Epidermal melanocyte (primary cell): ENCODE measurements around the gene BIRC2.
"Not testable (repeated sequence)": the region's sequence is repeated elsewhere in the genome, so short reads cannot be mapped to it uniquely, and the experiment has no call there.

Experiments
- DNase-seq: peaks from one replicate; pipeline ENCODE4 v3.0.0; 2011; ENCODE audit warnings: low spot score; ENCODE audit not compliant: insufficient read length

The BIRC2 gene

DNA sequence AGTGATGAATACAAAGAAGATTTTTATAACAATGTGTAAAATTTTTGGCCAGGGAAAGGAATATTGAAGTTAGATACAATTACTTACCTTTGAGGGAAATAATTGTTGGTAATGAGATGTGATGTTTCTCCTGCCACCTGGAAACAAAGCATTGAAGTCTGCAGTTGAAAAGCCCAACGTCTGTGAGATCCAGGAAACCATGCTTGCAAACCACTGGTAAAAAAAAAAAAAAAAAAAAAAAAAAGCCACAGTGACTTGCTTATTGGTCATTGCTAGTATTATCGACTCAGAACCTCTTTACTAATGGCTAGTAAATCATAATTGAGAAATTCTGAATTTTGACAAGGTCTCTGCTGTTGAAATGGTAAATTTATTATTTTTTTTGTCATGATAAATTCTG, 24.5 kb upstream of the BIRC2 start:
- no peak for DNase-seq

GRCh38 chr11:102323542-102324251, 23.3 kb upstream of the BIRC2 start:
- DNase-seq: no peak

GRCh38 chr11:102325088-102325487, 21.9 kb upstream of the BIRC2 start:
- DNase-seq: no peak

- DNase-seq: no peak
Observed at GRCh38 chr11:102328748-102329147, 18.3 kb upstream of the BIRC2 start.

GRCh38 chr11:102330231-102330630, 16.8 kb upstream of the BIRC2 start:
- DNase-seq: no peak

- no peak for DNase-seq
Observed at GRCh38 chr11:102331341-102331740, 15.7 kb upstream of the BIRC2 start.

DNA sequence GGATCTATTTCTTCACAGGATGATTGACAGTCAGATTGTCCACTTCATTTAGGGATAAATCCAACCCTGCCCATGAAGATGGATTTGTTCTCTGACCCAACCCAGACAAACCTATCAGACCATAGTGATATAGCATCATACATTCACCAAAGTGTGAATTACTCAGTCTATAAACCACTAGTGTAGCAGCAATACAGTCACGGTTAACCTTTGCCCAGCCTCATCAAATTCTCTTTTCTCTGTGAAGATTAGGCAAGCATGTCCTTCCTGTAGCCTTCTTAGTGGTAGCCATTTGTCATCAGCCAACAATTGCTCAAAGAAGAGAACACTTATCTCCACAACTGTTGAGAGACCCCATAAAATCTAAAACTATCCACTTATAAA, 14.4 kb upstream of the BIRC2 start:
- DNase-seq: no peak

DNA sequence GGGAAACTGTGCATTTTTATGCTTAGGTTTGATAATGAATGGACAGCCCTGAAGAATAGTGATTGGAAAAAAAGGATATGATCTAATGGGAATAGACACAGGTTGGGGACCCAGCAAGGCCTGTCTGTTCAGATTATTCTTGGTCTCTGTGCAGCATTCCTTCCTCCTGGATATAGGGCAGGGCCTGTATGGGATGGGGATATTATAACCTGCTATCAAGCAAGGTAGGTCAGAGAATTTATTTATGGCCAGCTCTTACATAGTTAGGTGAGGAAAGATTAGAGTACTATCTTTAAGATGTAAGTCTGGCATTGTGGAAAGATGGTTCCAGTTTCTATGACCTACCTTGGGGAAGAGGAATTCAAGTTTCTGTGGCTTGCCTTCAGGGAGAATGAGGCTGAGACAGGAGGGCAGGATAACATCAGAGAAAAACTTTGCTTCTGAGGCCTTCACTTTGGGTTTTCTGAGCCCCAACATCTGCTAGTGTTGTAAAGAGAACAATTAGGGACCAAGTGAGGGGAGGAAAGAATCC, 8.5 kb upstream of the BIRC2 start:
- no peak for DNase-seq

DNA sequence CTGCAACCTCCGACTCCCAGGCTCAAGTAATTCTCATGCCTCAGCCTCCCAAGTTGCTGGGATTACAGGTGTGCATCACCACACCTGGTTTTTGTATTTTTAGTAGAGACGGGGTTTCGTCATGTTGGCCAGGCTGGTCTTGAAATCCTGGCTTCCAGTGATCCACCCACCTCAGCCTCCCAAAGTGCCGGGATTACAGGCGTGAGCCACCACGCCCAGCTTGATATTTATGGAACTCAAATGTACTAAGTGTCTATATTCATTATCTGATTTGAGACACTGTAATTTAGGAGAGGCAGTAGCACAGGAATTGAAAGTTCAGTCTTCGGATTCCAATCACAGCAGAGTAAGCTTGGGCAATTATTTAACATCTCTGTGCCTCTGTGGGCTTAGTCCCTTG, 5.7 kb upstream of the BIRC2 start:
- not testable (repeated sequence) for DNase-seq

DNA sequence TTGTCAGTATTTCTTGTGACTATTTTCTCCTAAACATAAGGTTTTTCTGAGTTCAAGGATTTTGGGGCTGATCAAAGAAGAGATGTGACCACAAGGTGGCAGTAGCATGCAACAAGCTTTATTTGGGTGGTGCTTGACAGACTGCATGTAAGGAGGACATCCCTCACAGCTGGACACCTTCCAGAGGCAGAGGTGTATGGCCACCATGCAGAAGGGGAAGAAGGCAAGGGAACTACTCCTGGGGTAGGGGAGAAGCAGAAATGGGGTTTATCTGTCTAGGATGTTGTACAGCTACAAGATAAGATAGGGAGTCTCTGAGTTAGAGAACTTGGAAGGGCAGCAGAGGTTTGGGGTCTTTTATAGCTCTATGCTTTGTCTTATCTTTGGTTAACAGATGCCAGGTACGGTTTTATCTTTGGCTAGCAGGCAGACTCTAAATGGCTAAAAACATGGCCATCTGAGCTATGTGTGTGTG, 5.1 kb upstream of the BIRC2 start:
- peak; percentile 44 for DNase-seq

DNA sequence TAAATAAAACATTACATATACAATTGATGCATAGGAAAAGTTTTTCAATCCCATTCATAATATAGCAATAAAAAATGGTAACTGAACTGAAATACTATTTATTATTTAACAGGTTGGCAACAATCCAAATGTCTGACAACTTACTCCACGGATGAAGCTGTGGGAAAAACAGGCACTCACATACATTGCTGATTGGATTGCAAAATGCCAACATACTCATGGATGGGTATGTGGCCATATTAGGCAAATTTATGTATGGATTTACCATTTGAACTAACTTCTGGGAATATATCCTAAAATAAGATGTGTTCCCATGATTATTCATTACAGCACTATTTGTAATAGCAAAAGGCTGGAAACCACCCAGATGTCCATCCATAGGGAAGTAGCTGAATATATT, 3.2 kb upstream of the BIRC2 start:
- DNase-seq: no peak

- DNase-seq: no peak
Observed at GRCh38 chr11:102345904-102346303, 1.1 kb upstream of the BIRC2 start.

DNA sequence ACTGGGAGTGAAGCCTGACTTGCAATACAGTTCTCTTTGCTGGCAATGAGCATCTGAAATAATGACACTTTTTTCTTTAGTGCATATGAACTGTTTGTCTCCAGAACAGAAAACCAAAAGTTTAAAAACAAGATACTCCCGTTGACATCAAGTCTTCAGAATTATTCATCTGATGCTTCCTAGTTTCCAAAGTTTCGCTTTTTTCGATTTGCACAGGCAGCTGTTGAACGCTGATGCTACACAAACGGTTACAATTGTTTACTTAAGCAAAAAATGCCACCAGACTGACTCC, 612 bp upstream of the BIRC2 start:
- DNase-seq: no peak

- no peak for DNase-seq
Observed at GRCh38 chr11:102347462-102348370, 702 bp downstream of the BIRC2 start.

DNA sequence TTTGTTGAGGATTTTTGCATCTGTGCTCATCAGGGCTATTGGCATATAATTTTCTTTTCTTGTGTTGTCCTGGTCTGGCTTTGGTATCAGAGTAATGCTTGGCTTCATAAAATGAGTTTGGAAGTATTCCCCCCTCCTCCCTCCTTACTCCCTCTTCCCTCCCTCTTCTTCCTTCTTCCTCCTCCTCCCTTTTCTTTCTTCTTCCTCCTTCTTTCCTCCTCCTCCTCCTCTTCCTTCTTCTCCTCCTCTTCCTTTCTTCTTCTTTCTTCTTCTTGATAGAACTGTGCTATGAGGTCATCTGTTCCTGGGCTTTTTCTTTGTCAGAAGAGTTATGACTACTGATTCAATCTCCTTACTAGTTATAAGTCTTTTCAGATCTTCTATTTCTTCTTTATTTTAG, 10.1 kb downstream of the BIRC2 start:
- DNase-seq: no peak

DNA sequence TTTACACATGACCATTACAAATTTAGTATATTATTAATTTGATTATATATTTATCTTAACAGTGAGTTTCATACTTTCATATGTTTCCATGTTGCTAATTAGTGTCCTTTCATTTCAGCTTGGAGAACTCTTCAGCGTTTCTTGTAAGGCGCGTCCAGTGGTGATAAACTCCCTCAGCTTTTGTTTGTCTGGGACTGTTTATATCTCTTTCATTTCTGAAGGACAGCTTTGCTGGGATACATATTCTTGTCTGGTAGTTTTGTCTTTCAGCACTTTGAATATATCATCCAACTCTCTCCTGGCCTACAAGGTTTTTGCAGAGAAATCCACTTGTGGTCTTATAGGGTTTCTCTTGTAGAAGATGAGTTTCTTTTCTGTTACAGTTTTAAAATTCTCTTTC, 12.4 kb downstream of the BIRC2 start:
- DNase-seq: no peak

GRCh38 chr11:102360681-102361080, 13.7 kb downstream of the BIRC2 start:
- DNase-seq: no peak

- DNase-seq: no peak
Observed at GRCh38 chr11:102361086-102362031, 14.3 kb downstream of the BIRC2 start.

DNA sequence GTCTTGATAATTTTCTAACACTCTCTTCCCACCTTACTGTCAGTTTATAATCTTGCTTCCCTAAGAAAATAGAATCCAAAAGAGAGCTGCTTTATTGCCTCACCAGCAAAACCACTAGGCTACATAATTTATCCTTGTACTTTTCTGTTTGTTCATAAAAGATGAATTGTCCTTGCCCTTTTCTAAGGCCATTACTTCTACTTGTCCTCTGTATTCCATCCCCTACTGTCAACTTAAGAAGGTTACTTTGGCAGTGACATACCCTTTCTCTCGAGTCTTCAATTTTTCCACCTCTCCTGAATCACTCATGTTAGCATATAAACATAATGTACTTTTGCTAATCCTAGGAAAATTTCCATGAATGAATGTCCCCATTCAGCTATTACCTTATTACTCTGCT, 18.0 kb downstream of the BIRC2 start:
- DNase-seq: no peak

DNA sequence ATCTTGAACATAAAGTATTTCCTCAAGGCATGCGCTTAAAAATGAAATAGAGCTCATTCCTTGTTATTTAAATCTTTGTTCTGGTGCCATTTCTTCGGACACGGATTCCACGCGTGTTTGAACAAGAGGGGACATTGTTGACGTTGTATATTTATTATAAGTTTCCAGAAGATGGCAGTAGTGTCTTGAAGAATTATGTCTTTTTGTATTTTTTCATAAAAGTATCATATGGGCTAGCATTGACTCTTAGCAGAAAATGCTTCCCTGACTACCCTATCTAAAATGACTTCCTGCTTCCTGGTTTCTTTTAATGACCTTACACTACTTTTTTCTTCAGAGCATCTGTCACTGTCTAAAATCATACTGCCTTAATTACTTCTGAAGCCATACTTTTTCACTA, 20.4 kb downstream of the BIRC2 start:
- DNase-seq: peak; percentile 26

DNA sequence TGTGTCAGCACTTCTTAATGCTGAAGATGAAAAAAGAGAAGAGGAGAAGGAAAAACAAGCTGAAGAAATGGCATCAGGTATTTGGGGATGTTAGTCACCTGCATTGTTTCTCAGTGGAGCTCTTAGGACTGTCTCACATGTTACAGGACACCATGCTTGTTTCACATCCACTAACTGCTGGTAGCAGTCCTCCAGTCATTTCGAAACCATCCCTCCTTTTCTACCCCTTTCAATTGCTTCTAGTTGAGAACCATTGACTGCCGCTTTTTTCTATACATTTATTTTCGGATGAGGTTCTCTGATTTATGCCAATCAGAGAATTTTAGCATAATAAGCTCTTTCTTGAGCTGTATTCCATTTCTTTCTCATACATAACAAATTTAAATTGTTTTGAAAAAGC, 21.5 kb downstream of the BIRC2 start:
- no peak for DNase-seq
